Neuronal stem cell (in vitro differentiated cells): ENCODE results near the gene RTKN2.
"Not testable (repeated sequence)": the region's sequence is repeated elsewhere in the genome, so short reads cannot be mapped to it uniquely, and the experiment has no call there.

ENCODE experiments used
- DNase-seq: peaks from one replicate; pipeline ENCODE4 v3.0.0-alpha.2; 2013; ENCODE audit warnings: low spot score
- H2AFZ ChIP-seq: one replicate; pipeline ENCODE4 v1.6.1; 2013; ENCODE audit warnings: mild to moderate bottlenecking, low read length, inconsistent platforms
- H2AK5ac ChIP-seq: 2 replicates; pipeline ENCODE4 v1.6.1; 2013; ENCODE audit warnings: low read depth, mild to moderate bottlenecking, inconsistent platforms, low read length, moderate library complexity, mixed read lengths
- H2BK120ac ChIP-seq: 2 replicates; pipeline ENCODE4 v1.6.1; 2013; ENCODE audit warnings: low read depth, mild to moderate bottlenecking, inconsistent platforms, low read length, moderate library complexity, mixed read lengths
- H2BK12ac ChIP-seq: one replicate; pipeline ENCODE4 v1.6.1; 2013; ENCODE audit warnings: low read length, inconsistent platforms
- H2BK15ac ChIP-seq: 2 replicates; pipeline ENCODE4 v1.6.1; 2013; ENCODE audit warnings: mild to moderate bottlenecking, low read length, inconsistent platforms, mixed read lengths
- H2BK5ac ChIP-seq: one replicate; pipeline ENCODE4 v1.6.1; 2013; ENCODE audit warnings: inconsistent platforms, mild to moderate bottlenecking, low read length, moderate library complexity
- H3K14ac ChIP-seq: one replicate; pipeline ENCODE4 v1.6.1; 2013; ENCODE audit warnings: low read length, inconsistent platforms
- H3K18ac ChIP-seq: 2 replicates; pipeline ENCODE4 v1.6.1; 2013; ENCODE audit warnings: low read length, inconsistent platforms
- H3K23ac ChIP-seq: 2 replicates; pipeline ENCODE4 v1.6.1; 2013; ENCODE audit warnings: low read depth, mild to moderate bottlenecking, mixed read lengths, low read length, inconsistent platforms; ENCODE audit not compliant: poor library complexity
- H3K27ac ChIP-seq: replicated peaks from 3 replicates; pipeline ENCODE4 v1.5.1; 2013; ENCODE audit warnings: low read length, inconsistent platforms
- H3K27me3 ChIP-seq, 3 experiments: 2 replicates each; pipeline ENCODE4 v1.6.1; 2013; ENCODE audit warnings: low read length in 3 of 3, mild to moderate bottlenecking in 2 of 3, inconsistent platforms in 1 of 3, low read depth in 1 of 3, mixed read lengths in 1 of 3, moderate library complexity in 1 of 3; ENCODE audit not compliant: control insufficient read depth in 3 of 3, insufficient read depth in 3 of 3
- H3K36me3 ChIP-seq, 2 donors: replicated peaks in 1 of 2; 2 replicates each; pipeline ENCODE4 v1.6.1; 2013; ENCODE audit warnings: low read length in 2 of 2; ENCODE audit not compliant: control insufficient read depth in 2 of 2, insufficient read depth in 2 of 2
- H3K4ac ChIP-seq: 2 replicates; pipeline ENCODE4 v1.6.1; 2013; ENCODE audit warnings: inconsistent platforms, mild to moderate bottlenecking, low read length, moderate library complexity
- H3K4me1 ChIP-seq, 2 donors: 1 replicate in 1 of 2; 2 replicates in 1 of 2; pipeline ENCODE4 v1.6.1; 2013; ENCODE audit warnings: low read length in 2 of 2, low read depth in 1 of 2; ENCODE audit not compliant: control insufficient read depth in 2 of 2, insufficient read depth in 1 of 2
- H3K4me2 ChIP-seq: one replicate; pipeline ENCODE4 v1.6.1; 2013; ENCODE audit warnings: mild to moderate bottlenecking, low read length, inconsistent platforms; ENCODE audit not compliant: insufficient read depth, poor library complexity, severe bottlenecking
- H3K4me3 ChIP-seq, 2 donors: 2 replicates each; pipeline ENCODE4 v1.5.1; 2013; ENCODE audit warnings: low read length in 2 of 2, mild to moderate bottlenecking in 2 of 2, inconsistent platforms in 1 of 2, moderate library complexity in 1 of 2
- H3K79me1 ChIP-seq: one replicate; pipeline ENCODE4 v1.6.1; 2013; ENCODE audit warnings: low read depth, mild to moderate bottlenecking, inconsistent platforms, low read length, moderate library complexity
- H3K9ac ChIP-seq: one replicate; pipeline ENCODE4 v1.6.1; 2013; ENCODE audit warnings: mild to moderate bottlenecking, low read depth, low read length, inconsistent platforms; ENCODE audit not compliant: poor library complexity
- H3K9me3 ChIP-seq, 2 donors: replicated peaks in 1 of 2; 2 replicates each; pipeline versions ENCODE3 to v1.6.1; 2013; ENCODE audit warnings: low read length in 2 of 2, mild to moderate bottlenecking in 2 of 2, inconsistent platforms in 1 of 2, low read depth in 1 of 2, mixed read lengths in 1 of 2, moderate library complexity in 1 of 2; ENCODE audit not compliant: control insufficient read depth in 2 of 2, insufficient read depth in 1 of 2
- H4K8ac ChIP-seq: one replicate; pipeline ENCODE4 v1.6.1; 2013; ENCODE audit warnings: low read depth, mild to moderate bottlenecking, inconsistent platforms, low read length, moderate library complexity
- H4K91ac ChIP-seq: one replicate; pipeline ENCODE4 v1.6.1; 2013; ENCODE audit warnings: low read length, low read depth, mild to moderate bottlenecking, inconsistent platforms; ENCODE audit not compliant: poor library complexity
- WGBS, 2 donors: extraction: QIAGEN DNeasy Blood & Tissue Kit; methylation state at CpG; one replicate each; pipeline ENCODE4 v1.1.7; 2013; ENCODE audit warnings: missing lambda C conversion rate in 2 of 2, mixed read lengths in 1 of 2; ENCODE audit not compliant: insufficient read length in 2 of 2, insufficient replicate concordance in 1 of 2; ENCODE audit errors: extremely low coverage in 2 of 2; 5-methylcytosine and 5-hydroxymethylcytosine counted together

Gene RTKN2

DNA sequence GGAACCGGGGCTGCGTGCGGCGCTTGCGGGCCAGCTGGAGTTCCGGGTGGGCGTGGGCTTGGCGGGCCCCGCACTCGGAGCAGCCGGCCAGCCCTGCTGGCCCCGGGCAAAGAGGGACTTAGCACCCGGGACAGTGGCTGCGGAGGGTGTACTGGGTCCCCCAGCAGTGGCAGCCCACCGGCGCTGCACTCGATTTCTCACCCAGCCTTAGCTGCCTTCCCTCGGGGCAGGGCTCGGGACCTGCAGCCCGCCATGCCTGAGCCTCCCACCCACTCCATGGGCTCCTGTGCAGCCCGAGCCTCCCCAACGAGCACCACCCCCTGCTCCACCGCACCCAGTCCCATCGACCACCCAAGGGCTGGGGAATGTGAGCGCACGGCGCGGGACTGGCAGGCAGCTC lies 11.7 kb upstream of the RTKN2 start:
- H2BK5ac ChIP-seq, H2AFZ ChIP-seq, H3K27ac ChIP-seq, H2BK120ac ChIP-seq, H3K9me3 ChIP-seq, H2BK12ac ChIP-seq, H3K9ac ChIP-seq, H2BK15ac ChIP-seq, H3K27me3 ChIP-seq, H3K4me2 ChIP-seq, H3K4me1 ChIP-seq, H3K23ac ChIP-seq, H2AK5ac ChIP-seq, H3K18ac ChIP-seq, H3K36me3 ChIP-seq, H3K4ac ChIP-seq, H3K79me1 ChIP-seq, DNase-seq, H3K14ac ChIP-seq, H4K8ac ChIP-seq, H3K4me3 ChIP-seq, H4K91ac ChIP-seq: not testable (repeated sequence)
- no CpG with 5 or more reads among the region's 28 CpGs for WGBS, 2 donors

GRCh38 chr10:62278441-62278910 lies 9.8 kb upstream of the RTKN2 start:
- Histone ChIP-seq H3K27me3 (peaks cover 0 to 8% (median 0%) of the 10 kb centered on the region in 3 experiments), H3K4me2 (no peak overlapping the region), H3K4me3 (no peak overlapping the region), H2BK120ac (no peak overlapping the region), H3K27ac (no peak overlapping the region), H2BK5ac (no peak overlapping the region), H4K8ac (no peak overlapping the region), H3K18ac (no peak overlapping the region), H3K23ac (no peak overlapping the region), H4K91ac (no peak overlapping the region), H3K36me3 (no peaks in the 10 kb centered on the region), H2AK5ac (no peak overlapping the region), H3K79me1 (no peaks in the 10 kb centered on the region), H3K4ac (no peak overlapping the region), H3K9ac (no peak overlapping the region), H2BK15ac (no peak overlapping the region), H3K9me3 (no peaks in the 10 kb centered on the region), H2BK12ac (no peak overlapping the region), H3K4me1 (no peaks in the 10 kb centered on the region), H2AFZ (no peak overlapping the region), H3K14ac (no peak overlapping the region)
- no CpG with 5 or more reads among the region's 2 CpGs for WGBS, 2 donors
- DNase-seq: no peak

- no peak overlapping the region for H2BK12ac ChIP-seq
- peaks cover 0 to 9% (median 0%) of the 10 kb centered on the region in 3 experiments for H3K27me3 ChIP-seq
- no peak overlapping the region for H3K27ac ChIP-seq
- H4K91ac ChIP-seq: no peak overlapping the region
- H2BK120ac ChIP-seq: no peak overlapping the region
- H3K4ac ChIP-seq: no peak overlapping the region
- no peak overlapping the region for H3K18ac ChIP-seq
- H3K9ac ChIP-seq: no peak overlapping the region
- no peak overlapping the region for H3K14ac ChIP-seq
- WGBS, 2 donors: no CpG with 5 or more reads among the region's 1 CpG
- no peak for DNase-seq
- H2BK5ac ChIP-seq: no peak overlapping the region
- H3K36me3 ChIP-seq: no peaks in the 10 kb centered on the region
- H3K9me3 ChIP-seq: no peaks in the 10 kb centered on the region
- H4K8ac ChIP-seq: no peak overlapping the region
- H2BK15ac ChIP-seq: no peak overlapping the region
- H2AFZ ChIP-seq: no peak overlapping the region
- no peak overlapping the region for H2AK5ac ChIP-seq
- no peaks in the 10 kb centered on the region for H3K4me1 ChIP-seq
- no peaks in the 10 kb centered on the region for H3K79me1 ChIP-seq
- H3K23ac ChIP-seq: no peak overlapping the region
- no peak overlapping the region for H3K4me2 ChIP-seq
- H3K4me3 ChIP-seq: no peak overlapping the region
Observed at GRCh38 chr10:62277971-62278370, 9.3 kb upstream of the RTKN2 start.

- Histone ChIP-seq H4K91ac (no peak overlapping the region), H3K18ac (no peak overlapping the region), H3K14ac (no peak overlapping the region), H2BK5ac (no peak overlapping the region), H3K4ac (no peak overlapping the region), H2BK12ac (no peak overlapping the region), H2BK120ac (no peak overlapping the region), H3K27ac (no peak overlapping the region), H3K36me3 (peaks cover 0 to 18% of the 10 kb centered on the region in 2 donors), H3K4me2 (no peak overlapping the region), H3K4me1 (peaks cover 5 to 12% of the 10 kb centered on the region in 2 donors), H2AK5ac (no peak overlapping the region), H3K79me1 (no peaks in the 10 kb centered on the region), H3K27me3 (peaks cover 0 to 26% (median 0%) of the 10 kb centered on the region in 3 experiments), H2BK15ac (no peak overlapping the region), H2AFZ (no peak overlapping the region), H4K8ac (no peak overlapping the region), H3K23ac (no peak overlapping the region), H3K4me3 (no peak overlapping the region), H3K9ac (no peak overlapping the region), H3K9me3 (no peaks in the 10 kb centered on the region)
- WGBS, 2 donors: no CpG with 5 or more reads among the region's 4 CpGs
- no peak for DNase-seq
Observed at GRCh38 chr10:62270020-62270419, 1.4 kb upstream of the RTKN2 start.
